DND-41 (cell line): Measurements from ENCODE around the gene DDX31.

Experiments used
- EZH2 ChIP-seq: IDR thresholded peaks from 3 replicates; pipeline ENCODE4 v1.6.1; 2012; ENCODE audit warnings: borderline replicate concordance, low read depth, mild to moderate bottlenecking, moderate library complexity, low read length, inconsistent platforms; ENCODE audit not compliant: severe bottlenecking
- TF ChIP-seq, protein P1 (sequence below): IDR thresholded peaks from 2 replicates; pipeline ENCODE4 v1.5.1; 2012; ENCODE audit warnings: borderline replicate concordance, low read length, moderate library complexity, mild to moderate bottlenecking; ENCODE audit not compliant: poor library complexity, severe bottlenecking; ENCODE audit errors: extremely low read depth

DNA sequence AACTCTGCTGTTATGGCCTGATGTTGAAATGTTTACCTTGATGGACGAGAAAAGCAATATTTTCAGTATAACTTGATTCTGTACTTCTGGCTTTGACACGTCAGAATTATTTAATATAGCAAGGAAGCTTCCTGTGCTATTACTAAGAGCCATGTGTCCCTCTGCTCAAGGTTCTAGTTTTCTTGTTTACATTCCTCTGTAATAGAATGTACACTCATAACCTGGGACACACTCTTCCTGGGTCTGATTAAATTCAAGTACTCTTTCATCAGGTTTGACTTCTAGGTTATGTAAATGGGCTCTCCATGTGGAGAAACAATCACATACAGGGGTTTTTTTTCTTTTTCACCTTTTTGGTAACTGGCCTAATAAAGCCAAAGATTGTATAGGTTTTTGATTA is 33.6 kb upstream of the DDX31 start:
- no peak for TF ChIP-seq EZH2
- TF ChIP-seq, protein P1, sequence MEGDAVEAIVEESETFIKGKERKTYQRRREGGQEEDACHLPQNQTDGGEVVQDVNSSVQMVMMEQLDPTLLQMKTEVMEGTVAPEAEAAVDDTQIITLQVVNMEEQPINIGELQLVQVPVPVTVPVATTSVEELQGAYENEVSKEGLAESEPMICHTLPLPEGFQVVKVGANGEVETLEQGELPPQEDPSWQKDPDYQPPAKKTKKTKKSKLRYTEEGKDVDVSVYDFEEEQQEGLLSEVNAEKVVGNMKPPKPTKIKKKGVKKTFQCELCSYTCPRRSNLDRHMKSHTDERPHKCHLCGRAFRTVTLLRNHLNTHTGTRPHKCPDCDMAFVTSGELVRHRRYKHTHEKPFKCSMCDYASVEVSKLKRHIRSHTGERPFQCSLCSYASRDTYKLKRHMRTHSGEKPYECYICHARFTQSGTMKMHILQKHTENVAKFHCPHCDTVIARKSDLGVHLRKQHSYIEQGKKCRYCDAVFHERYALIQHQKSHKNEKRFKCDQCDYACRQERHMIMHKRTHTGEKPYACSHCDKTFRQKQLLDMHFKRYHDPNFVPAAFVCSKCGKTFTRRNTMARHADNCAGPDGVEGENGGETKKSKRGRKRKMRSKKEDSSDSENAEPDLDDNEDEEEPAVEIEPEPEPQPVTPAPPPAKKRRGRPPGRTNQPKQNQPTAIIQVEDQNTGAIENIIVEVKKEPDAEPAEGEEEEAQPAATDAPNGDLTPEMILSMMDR: no peak
